Neural cell (in vitro differentiated cells): Measurements from ENCODE around the gene INPP1. TPM values are rescaled to one million over a fixed set of nuclear protein-coding genes. Genes with fewer than 3 reads are reported as not detected.

Experiments used
- H2AFZ ChIP-seq: fragments of 200-600, 300-800 bp; sonication (generic), shearing (Covaris generic); 2 replicates; pipeline ENCODE4 v1.6.0; 2014; ENCODE audit warnings: low read depth, mild to moderate bottlenecking, antibody characterized with exemption, low read length, moderate library complexity
- H3F3A ChIP-seq: fragments of 200-600 bp; shearing (Covaris generic); 2 replicates; pipeline ENCODE4 v1.6.1; 2016; ENCODE audit warnings: mild to moderate bottlenecking, moderate library complexity, mixed read lengths, antibody characterized with exemption, low read length; ENCODE audit not compliant: insufficient read depth, poor library complexity, severe bottlenecking
- H3K27ac ChIP-seq: fragments of 200-600, 300-800 bp; sonication (generic), shearing (Covaris generic); 2 replicates; pipeline ENCODE4 v1.5.1; 2014; ENCODE audit warnings: mild to moderate bottlenecking, low read length, moderate library complexity
- H3K27me3 ChIP-seq: fragments of 300-800, 200-600 bp; sonication (generic), shearing (Covaris generic); 2 replicates; pipeline ENCODE4 v1.6.0; 2014; ENCODE audit warnings: mild to moderate bottlenecking, low read depth, low read length, moderate library complexity; ENCODE audit not compliant: insufficient read depth
- H3K36me3 ChIP-seq: fragments of 300-800, 200-600 bp; sonication (generic), shearing (Covaris generic); 2 replicates; pipeline ENCODE4 v1.5.1; 2014; ENCODE audit warnings: mild to moderate bottlenecking, antibody characterized with exemption, low read length, moderate library complexity; ENCODE audit not compliant: insufficient read depth
- H3K4me2 ChIP-seq: fragments of 300-800, 200-600 bp; sonication (generic), shearing (Covaris generic); 2 replicates; pipeline ENCODE4 v1.6.0; 2014; ENCODE audit warnings: mild to moderate bottlenecking, low read length
- H3K4me3 ChIP-seq: fragments of 300-800, 200-600 bp; sonication (generic), shearing (Covaris generic); 2 replicates; pipeline ENCODE4 v1.5.1; 2014; ENCODE audit warnings: mild to moderate bottlenecking, low read length, moderate library complexity
- H3K79me2 ChIP-seq: fragments of 200-600 bp; shearing (Covaris generic); replicated peaks from 2 replicates; pipeline ENCODE4 v1.6.0; 2014; ENCODE audit warnings: mild to moderate bottlenecking, low read length, moderate library complexity; ENCODE audit not compliant: insufficient read depth
- H3K9ac ChIP-seq: fragments of 300-800, 200-600 bp; sonication (generic), shearing (Covaris generic); 2 replicates; pipeline ENCODE4 v1.6.1; 2016; ENCODE audit warnings: mild to moderate bottlenecking, low read length, mixed read lengths
- H3K9me2 ChIP-seq: fragments of 200-600 bp; shearing (Covaris generic); 2 replicates; pipeline ENCODE4 v1.6.1; 2016; ENCODE audit warnings: mild to moderate bottlenecking, low read length, mixed read lengths; ENCODE audit not compliant: insufficient read depth
- H3K9me3 ChIP-seq: fragments of 200-600, 300-800 bp; sonication (generic), shearing (Covaris generic); 2 replicates; pipeline ENCODE4 v1.6.1; 2016; ENCODE audit warnings: mild to moderate bottlenecking, mixed run types, low read length, moderate library complexity, mixed read lengths
- H4K20me1 ChIP-seq: fragments of 200-600 bp; shearing (Covaris generic); 2 replicates; pipeline ENCODE4 v1.6.1; 2016; ENCODE audit warnings: mild to moderate bottlenecking, mixed run types; ENCODE audit not compliant: insufficient read depth
- CTCF ChIP-seq: fragments of 450-650 bp; IDR thresholded peaks from 2 replicates; pipeline ENCODE4 v1.5.1; 2014; ENCODE audit warnings: antibody characterized with exemption, mild to moderate bottlenecking, moderate library complexity; ENCODE audit not compliant: poor library complexity, severe bottlenecking
- EP300 ChIP-seq: fragments of 450-650 bp; conservative IDR thresholded peaks from 2 replicates; pipeline ENCODE4 v1.6.1; 2014; ENCODE audit warnings: antibody characterized with exemption, mild to moderate bottlenecking, moderate library complexity; ENCODE audit not compliant: poor library complexity, severe bottlenecking
- EZH2 ChIP-seq: fragments of 200-600, 300-800 bp; shearing (Covaris generic), sonication (generic); IDR thresholded peaks from 2 replicates; pipeline ENCODE4 v1.6.1; 2014; ENCODE audit warnings: antibody characterized with exemption, low read length, borderline replicate concordance, mild to moderate bottlenecking; ENCODE audit not compliant: insufficient read depth, poor library complexity, severe bottlenecking
- MXI1 ChIP-seq: fragments of 450-650 bp; conservative IDR thresholded peaks from 2 replicates; pipeline ENCODE4 v1.6.1; 2014; ENCODE audit warnings: antibody characterized with exemption, mild to moderate bottlenecking; ENCODE audit not compliant: poor library complexity, severe bottlenecking
- POLR2AphosphoS5 ChIP-seq: IDR thresholded peaks from 2 replicates; pipeline ENCODE4 v1.6.1; 2012
- RAD21 ChIP-seq: fragments of 450-650 bp; conservative IDR thresholded peaks from 2 replicates; pipeline ENCODE4 v1.6.1; 2014; ENCODE audit warnings: antibody characterized with exemption, mild to moderate bottlenecking, moderate library complexity
- REST ChIP-seq: IDR thresholded peaks from 2 replicates; pipeline ENCODE4 v1.6.1; 2012; ENCODE audit warnings: borderline replicate concordance
- SMC3 ChIP-seq: fragments of 450-650 bp; conservative IDR thresholded peaks from 2 replicates; pipeline ENCODE4 v1.6.1; 2014; ENCODE audit warnings: antibody characterized with exemption, mild to moderate bottlenecking, moderate library complexity; ENCODE audit not compliant: poor library complexity
- TAF1 ChIP-seq: IDR thresholded peaks from 2 replicates; pipeline ENCODE4 v1.6.1; 2012; ENCODE audit warnings: low read depth
- polyA plus RNA-seq: library from polyadenylated mRNA; depleted of rRNA; stranded (reverse); fragments of >200 nt; gene quantifications from 2 replicates; pipeline ENCODE4 v1.2.3, GENCODE V29; 2014

Gene INPP1
- polyA plus RNA-seq, 1 donor from 2014 or later: 15.1 TPM

GRCh38 chr2:190304404-190304803 is 39.0 kb upstream of the INPP1 start:
- Histone ChIP-seq H4K20me1 (no peaks in the 10 kb centered on the region), H3K4me3 (no peak overlapping the region), H3K9me2 (no peaks in the 10 kb centered on the region), H3K4me2 (no peak overlapping the region), H2AFZ (no peak overlapping the region), H3F3A (no peaks in the 10 kb centered on the region), H3K27me3 (no peaks in the 10 kb centered on the region), H3K27ac (no peak overlapping the region), H3K36me3 (no peaks in the 10 kb centered on the region), H3K79me2 (no peaks in the 10 kb centered on the region), H3K9me3 (no peaks in the 10 kb centered on the region), H3K9ac (no peak overlapping the region)
- no peak for TF ChIP-seq REST
- no peak for TF ChIP-seq CTCF
- no peak for TF ChIP-seq POLR2AphosphoS5
- TF ChIP-seq SMC3: no peak
- no peak for TF ChIP-seq RAD21
- no peak for TF ChIP-seq EP300
- TF ChIP-seq EZH2: no peak
- TF ChIP-seq MXI1: no peak

GRCh38 chr2:190308031-190308430 is 35.4 kb upstream of the INPP1 start:
- Histone ChIP-seq H3K4me3 (no peak overlapping the region), H3K9ac (no peak overlapping the region), H3K27ac (no peak overlapping the region), H2AFZ (no peak overlapping the region), H3K36me3 (no peaks in the 10 kb centered on the region), H4K20me1 (no peaks in the 10 kb centered on the region), H3K9me3 (no peaks in the 10 kb centered on the region), H3K4me2 (no peak overlapping the region), H3K9me2 (no peaks in the 10 kb centered on the region), H3K27me3 (no peaks in the 10 kb centered on the region), H3F3A (no peaks in the 10 kb centered on the region), H3K79me2 (no peaks in the 10 kb centered on the region)
- TF ChIP-seq EP300 (no peak), CTCF (no peak), REST (no peak), SMC3 (no peak), MXI1 (no peak), EZH2 (no peak), TAF1 (no peak), POLR2AphosphoS5 (no peak), RAD21 (no peak)
